Eye (tissue), 1 donor: ENCODE data around the gene C1orf146.
A peak's percentile ranks its signal among the peaks of the same experiment; 100 is the strongest.
"Not testable (repeated sequence)": the region's sequence is repeated elsewhere in the genome, so short reads cannot be mapped to it uniquely, and the experiment has no call there.

Experiments used
- DNase-seq: peaks from one replicate; pipeline ENCODE4 v3.0.0-alpha.2; 2015

Gene C1orf146

GRCh38 chr1:92276082-92276481 lies 58.4 kb downstream of the C1orf146 start:
- DNase-seq, result no peak

- no peak for DNase-seq
Measured at GRCh38 chr1:92277105-92277723, 59.5 kb downstream of the C1orf146 start.

- not testable (repeated sequence) for DNase-seq
Measured at GRCh38 chr1:92279781-92280180, 62.1 kb downstream of the C1orf146 start.

GRCh38 chr1:92281411-92281810 lies 63.7 kb downstream of the C1orf146 start:
- DNase-seq, result not testable (repeated sequence)

- peak; percentile 79 for DNase-seq
Measured at GRCh38 chr1:92291372-92291999, 73.8 kb downstream of the C1orf146 start.
